ENCODE data around the gene ANKRD63.

- no peak for TF ChIP-seq POLR2AphosphoS5 (IDR thresholded peaks at IDR 0.05)
- TF ChIP-seq CTCF (IDR thresholded peaks at IDR 0.05) = no peak
- no peak for TF ChIP-seq EP300 (IDR thresholded peaks at IDR 0.05)
- no peak for TF ChIP-seq POLR2A (IDR thresholded peaks at IDR 0.05; ENCODE audit: low read depth)
Measured at GRCh38 chr15:40285554-40286011, 2.7 kb upstream of the ANKRD63 start.

Measured in esophagus muscularis mucosa (tissue), 4 donors.